ENCODE measurements around the gene CENPI. TPM values are rescaled to one million over a fixed set of nuclear protein-coding genes. Genes with fewer than 3 reads are reported as not detected.
"Not testable (repeated sequence)": the region's sequence is repeated elsewhere in the genome, so short reads cannot be mapped to it uniquely, and the experiment has no call there.

Gene CENPI, protein sequence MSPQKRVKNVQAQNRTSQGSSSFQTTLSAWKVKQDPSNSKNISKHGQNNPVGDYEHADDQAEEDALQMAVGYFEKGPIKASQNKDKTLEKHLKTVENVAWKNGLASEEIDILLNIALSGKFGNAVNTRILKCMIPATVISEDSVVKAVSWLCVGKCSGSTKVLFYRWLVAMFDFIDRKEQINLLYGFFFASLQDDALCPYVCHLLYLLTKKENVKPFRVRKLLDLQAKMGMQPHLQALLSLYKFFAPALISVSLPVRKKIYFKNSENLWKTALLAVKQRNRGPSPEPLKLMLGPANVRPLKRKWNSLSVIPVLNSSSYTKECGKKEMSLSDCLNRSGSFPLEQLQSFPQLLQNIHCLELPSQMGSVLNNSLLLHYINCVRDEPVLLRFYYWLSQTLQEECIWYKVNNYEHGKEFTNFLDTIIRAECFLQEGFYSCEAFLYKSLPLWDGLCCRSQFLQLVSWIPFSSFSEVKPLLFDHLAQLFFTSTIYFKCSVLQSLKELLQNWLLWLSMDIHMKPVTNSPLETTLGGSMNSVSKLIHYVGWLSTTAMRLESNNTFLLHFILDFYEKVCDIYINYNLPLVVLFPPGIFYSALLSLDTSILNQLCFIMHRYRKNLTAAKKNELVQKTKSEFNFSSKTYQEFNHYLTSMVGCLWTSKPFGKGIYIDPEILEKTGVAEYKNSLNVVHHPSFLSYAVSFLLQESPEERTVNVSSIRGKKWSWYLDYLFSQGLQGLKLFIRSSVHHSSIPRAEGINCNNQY
- 1 to 10 TPM; 1.4 to 2.8 (median 1.7) TPM for total RNA-seq

DNA sequence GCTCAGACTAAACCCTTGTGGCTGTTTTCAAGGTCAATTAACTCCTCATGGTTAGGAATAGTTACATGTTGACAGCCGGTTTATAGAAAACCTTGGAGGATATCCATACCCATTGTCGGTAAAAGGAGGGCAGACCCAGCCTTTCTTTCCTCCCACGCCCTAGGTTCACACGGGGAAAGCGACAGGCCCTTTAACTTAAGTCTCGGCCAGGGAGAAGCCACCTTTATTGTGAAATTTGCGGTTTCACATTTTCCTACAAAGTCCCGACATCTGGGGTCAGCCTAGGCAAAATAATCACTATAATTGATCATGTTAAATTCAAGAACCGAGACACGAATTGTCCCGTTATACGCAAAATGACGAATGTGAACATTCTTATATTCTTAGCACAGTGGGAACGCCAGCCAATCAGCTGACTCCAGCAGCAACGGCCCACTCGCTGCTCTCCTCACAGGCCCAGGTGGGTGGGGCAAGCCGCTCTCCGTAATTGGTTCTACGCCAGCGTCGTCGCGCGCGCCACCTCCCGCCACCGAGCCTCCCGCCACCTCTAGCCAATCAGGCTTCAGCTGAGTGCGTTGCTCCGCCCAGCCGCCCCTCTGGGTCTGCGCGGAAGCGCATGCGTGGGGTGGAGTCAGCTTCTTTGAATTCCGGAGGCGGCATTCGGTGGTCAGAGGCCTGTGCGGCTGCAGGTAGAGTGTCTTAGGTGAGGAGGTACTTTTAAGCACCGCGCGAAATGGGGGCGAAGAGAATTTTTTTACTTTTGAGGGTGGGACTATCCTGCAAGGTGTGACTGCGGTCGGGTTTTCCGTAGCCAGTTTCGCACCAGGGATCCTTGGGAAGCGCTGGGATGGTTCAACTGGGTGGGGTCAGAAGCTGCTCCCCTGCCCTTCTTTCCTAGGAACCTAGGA, at the start of gene CENPI:
Gene CENPI, plus strand, starts transcription at position 659 of the 908 bp plus-strand sequence. CDS start 2,867 bp downstream, outside the sequence.
- peak within 1 kb of the TSS; percentile 43 to 63 (median 50) for H3K4me3 ChIP-seq
- peak within 1 kb of the TSS; percentile 75 to 85 (median 83) for H3K27ac ChIP-seq (replicated peaks in 1 of 4)
- 60% methylated on average over 38 of the region's 48 CpGs for WGBS
- DNase-seq (ENCODE audit: extremely low spot score): peak; percentile 97
- peaks cover 0 to 6% (median 5%) of the 10 kb centered on the region in 4 donors for H3K4me1 ChIP-seq
- intact Hi-C loops (cut with DNase I): no loop called here
- TF ChIP-seq POLR2AphosphoS5 (IDR thresholded peaks at IDR 0.05) (peak; percentile 82 to 89), EP300 (IDR thresholded peaks at IDR 0.05) (no peak), POLR2A (IDR thresholded peaks at IDR 0.05; ENCODE audit: low read depth) (no peak)
- TF ChIP-seq, protein P1, sequence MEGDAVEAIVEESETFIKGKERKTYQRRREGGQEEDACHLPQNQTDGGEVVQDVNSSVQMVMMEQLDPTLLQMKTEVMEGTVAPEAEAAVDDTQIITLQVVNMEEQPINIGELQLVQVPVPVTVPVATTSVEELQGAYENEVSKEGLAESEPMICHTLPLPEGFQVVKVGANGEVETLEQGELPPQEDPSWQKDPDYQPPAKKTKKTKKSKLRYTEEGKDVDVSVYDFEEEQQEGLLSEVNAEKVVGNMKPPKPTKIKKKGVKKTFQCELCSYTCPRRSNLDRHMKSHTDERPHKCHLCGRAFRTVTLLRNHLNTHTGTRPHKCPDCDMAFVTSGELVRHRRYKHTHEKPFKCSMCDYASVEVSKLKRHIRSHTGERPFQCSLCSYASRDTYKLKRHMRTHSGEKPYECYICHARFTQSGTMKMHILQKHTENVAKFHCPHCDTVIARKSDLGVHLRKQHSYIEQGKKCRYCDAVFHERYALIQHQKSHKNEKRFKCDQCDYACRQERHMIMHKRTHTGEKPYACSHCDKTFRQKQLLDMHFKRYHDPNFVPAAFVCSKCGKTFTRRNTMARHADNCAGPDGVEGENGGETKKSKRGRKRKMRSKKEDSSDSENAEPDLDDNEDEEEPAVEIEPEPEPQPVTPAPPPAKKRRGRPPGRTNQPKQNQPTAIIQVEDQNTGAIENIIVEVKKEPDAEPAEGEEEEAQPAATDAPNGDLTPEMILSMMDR (IDR thresholded peaks at IDR 0.05): no peak
- H3K36me3 ChIP-seq: no peaks in the 10 kb centered on the region
- H3K9me3 ChIP-seq: no peaks in the 10 kb centered on the region
- no peaks in the 10 kb centered on the region for H3K27me3 ChIP-seq

DNA sequence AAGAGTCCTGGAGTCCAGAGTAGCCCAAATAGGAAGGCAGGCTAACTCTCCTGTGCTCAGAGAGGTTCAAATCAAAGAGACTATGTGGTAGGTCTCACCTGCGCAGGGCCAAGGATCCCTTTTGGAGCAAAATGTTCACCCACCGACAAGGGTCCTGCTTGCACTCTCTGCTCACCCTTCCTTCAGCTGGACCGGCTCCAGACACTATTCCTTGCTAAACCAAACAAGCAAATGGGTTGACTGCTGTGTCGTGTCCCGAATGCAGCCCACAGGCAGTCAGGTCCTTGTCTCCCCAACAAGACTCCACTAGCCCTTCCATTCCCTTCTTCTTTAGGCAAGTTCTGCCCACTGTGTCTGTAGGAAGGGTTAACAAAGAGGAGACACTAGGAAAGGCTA, 46.9 kb upstream of the CENPI start:
- Histone ChIP-seq H3K9me3 (no peaks in the 10 kb centered on the region), H3K4me1 (peaks cover 0 to 21% (median 11%) of the 10 kb centered on the region in 4 donors), H3K36me3 (no peaks in the 10 kb centered on the region), H3K4me3 (peak overlapping the region; percentile 58 to 66 (median 64)), H3K27me3 (no peaks in the 10 kb centered on the region), H3K27ac (replicated peaks in 1 of 4) (peak overlapping the region; percentile 81 to 91 (median 87))
- DNase-seq (ENCODE audit: extremely low spot score): no peak
- intact Hi-C loops (cut with DNase I): loop anchor here (10.0 kb wide), 1 partner anchor 154 kb away; no protein-coding TSS in a partner anchor
- TF ChIP-seq EP300 (IDR thresholded peaks at IDR 0.05): no peak
- no peak for TF ChIP-seq POLR2A (IDR thresholded peaks at IDR 0.05; ENCODE audit: low read depth)
- TF ChIP-seq, protein P1 (IDR thresholded peaks at IDR 0.05): no peak
- no peak for TF ChIP-seq POLR2AphosphoS5 (IDR thresholded peaks at IDR 0.05)
- WGBS: 32% methylated on average over 5 of the region's 5 CpGs

DNA sequence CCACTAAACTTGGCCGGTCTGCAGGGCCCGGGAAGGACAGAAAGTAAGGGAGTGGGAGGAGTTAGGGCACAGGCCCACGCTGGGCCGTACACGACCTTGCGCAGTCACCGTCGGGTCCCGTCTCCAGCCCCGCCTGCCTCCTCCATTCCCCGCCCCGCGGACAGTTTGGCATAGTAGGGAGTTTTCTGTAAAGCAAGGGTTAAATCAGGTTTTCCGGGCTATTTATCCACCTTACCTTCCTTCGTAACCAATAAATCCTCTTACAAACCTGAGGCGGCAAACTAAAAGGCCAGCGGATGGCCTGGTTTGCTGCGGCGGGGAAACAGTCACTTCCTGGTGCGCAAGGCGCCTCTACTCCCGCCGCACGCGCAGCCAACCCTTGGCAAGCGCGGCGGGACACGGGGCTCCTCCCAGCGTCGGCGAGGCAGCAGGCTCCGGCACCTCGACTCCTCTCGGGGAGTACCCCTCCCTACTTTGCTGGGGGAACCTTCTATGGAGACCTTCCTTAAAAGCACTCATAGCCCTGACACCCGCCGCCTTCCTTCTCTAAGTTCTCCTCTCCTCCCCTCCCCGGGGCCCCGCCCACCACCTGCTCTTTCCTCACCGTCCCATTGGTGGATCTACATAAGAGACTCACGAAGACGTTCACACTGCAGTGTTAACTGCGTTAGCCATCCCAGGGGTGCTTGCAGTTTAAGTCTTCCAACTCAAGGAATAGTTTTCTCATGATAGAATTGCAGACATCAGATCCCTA, 46.3 kb upstream of the CENPI start, which contains the start of gene TRMT2B:
Gene TRMT2B, minus strand, starts transcription at position 563 of the 754 bp plus-strand sequence. CDS start 9,822 bp downstream, outside the sequence.
- Histone ChIP-seq H3K4me1 (peaks cover 0 to 21% (median 11%) of the 10 kb centered on the region in 4 donors), H3K27ac (replicated peaks in 1 of 4) (peak within 1 kb of the TSS; percentile 81 to 91 (median 87)), H3K4me3 (peak within 1 kb of the TSS; percentile 58 to 66 (median 64)), H3K36me3 (no peaks in the 10 kb centered on the region), H3K27me3 (no peaks in the 10 kb centered on the region), H3K9me3 (no peaks in the 10 kb centered on the region)
- 30% methylated on average over 32 of the region's 43 CpGs for WGBS
- intact Hi-C loops (cut with DNase I): loop anchor here (10.0 kb wide), 1 partner anchor 153 kb away; no protein-coding TSS in a partner anchor
- TF ChIP-seq POLR2AphosphoS5 (IDR thresholded peaks at IDR 0.05): peak; percentile 58 to 84
- TF ChIP-seq EP300 (IDR thresholded peaks at IDR 0.05): no peak
- DNase-seq (ENCODE audit: extremely low spot score): peak; percentile 95

DNA sequence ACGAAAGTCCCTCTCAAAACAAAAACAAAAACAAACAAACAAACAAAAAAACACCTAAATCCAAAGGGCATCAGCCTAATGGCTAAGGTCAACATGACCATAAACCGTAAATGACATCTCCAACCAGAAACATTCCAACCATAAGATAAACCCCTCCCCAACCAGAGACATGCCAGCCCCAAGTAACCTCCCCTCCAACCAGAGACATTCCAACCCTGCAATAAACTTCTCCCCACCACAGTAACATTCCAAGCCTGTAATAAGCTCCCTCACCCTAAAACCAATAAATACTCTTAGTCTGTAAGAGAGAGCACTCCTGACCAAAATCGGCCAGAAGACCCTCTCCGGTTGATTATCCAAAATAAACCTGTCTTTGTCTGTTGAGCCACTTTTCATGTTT, 41.5 kb upstream of the CENPI start:
- DNase-seq (ENCODE audit: extremely low spot score); H3K4me3 ChIP-seq; H3K27ac ChIP-seq (replicated peaks in 1 of 4); H3K27me3 ChIP-seq; H3K9me3 ChIP-seq; H3K36me3 ChIP-seq; H3K4me1 ChIP-seq: not testable (repeated sequence)
- 62% methylated on average over 4 of the region's 4 CpGs for WGBS
- intact Hi-C loops (cut with DNase I): loop anchor here (10.0 kb wide), 1 partner anchor 148 kb away; no protein-coding TSS in a partner anchor

All from esophagus muscularis mucosa (tissue), 4 donors.